SU-DHL-6 (cell line): ENCODE results near the gene CACNA1C.

Experiments
- EZH2phosphoT487 ChIP-seq: fragments of 200-600 bp; sonication (generic), shearing (Covaris generic); conservative IDR thresholded peaks from 2 replicates; pipeline ENCODE4 v1.6.1; 2018; ENCODE audit warnings: mild to moderate bottlenecking, antibody characterized with exemption, low read length, moderate library complexity, mixed read lengths
- TF ChIP-seq, protein P1 (sequence below): fragments of 200-600 bp; sonication (generic); IDR thresholded peaks from one replicate; pipeline ENCODE4 v1.5.1; 2017; ENCODE audit warnings: antibody characterized with exemption, mild to moderate bottlenecking, low read length, moderate library complexity; ENCODE audit not compliant: insufficient read depth, poor library complexity, severe bottlenecking

DNA sequence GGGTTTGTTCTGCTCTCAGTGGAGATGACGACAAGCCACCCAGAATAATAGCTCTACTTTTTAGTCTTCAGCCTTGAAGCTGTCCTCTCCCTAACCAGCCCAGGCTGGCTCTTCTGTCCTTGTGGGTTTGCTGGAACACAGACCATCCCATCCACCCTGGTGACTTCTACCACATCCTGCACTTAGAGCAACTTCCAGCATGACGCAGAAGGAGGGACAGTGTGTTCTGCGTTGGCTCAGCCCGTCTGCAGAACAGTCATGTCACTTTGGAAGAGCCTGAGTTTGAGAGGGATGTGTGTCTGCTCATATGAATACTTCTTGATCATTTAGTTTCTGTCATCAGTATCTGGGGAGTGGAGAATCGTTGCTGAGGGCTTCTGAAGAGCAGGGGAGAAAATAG is 198.0 kb downstream of the CACNA1C start:
- TF ChIP-seq, protein P1, sequence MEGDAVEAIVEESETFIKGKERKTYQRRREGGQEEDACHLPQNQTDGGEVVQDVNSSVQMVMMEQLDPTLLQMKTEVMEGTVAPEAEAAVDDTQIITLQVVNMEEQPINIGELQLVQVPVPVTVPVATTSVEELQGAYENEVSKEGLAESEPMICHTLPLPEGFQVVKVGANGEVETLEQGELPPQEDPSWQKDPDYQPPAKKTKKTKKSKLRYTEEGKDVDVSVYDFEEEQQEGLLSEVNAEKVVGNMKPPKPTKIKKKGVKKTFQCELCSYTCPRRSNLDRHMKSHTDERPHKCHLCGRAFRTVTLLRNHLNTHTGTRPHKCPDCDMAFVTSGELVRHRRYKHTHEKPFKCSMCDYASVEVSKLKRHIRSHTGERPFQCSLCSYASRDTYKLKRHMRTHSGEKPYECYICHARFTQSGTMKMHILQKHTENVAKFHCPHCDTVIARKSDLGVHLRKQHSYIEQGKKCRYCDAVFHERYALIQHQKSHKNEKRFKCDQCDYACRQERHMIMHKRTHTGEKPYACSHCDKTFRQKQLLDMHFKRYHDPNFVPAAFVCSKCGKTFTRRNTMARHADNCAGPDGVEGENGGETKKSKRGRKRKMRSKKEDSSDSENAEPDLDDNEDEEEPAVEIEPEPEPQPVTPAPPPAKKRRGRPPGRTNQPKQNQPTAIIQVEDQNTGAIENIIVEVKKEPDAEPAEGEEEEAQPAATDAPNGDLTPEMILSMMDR: no peak
- no peak for TF ChIP-seq EZH2phosphoT487
